ENCODE measurements around the gene HDGFL3. TPM values are rescaled to one million over a fixed set of nuclear protein-coding genes. Genes with fewer than 3 reads are reported as not detected.

Gene HDGFL3
- total RNA-seq, 1 experiment from 2014 or later, result 34.1 TPM

DNA sequence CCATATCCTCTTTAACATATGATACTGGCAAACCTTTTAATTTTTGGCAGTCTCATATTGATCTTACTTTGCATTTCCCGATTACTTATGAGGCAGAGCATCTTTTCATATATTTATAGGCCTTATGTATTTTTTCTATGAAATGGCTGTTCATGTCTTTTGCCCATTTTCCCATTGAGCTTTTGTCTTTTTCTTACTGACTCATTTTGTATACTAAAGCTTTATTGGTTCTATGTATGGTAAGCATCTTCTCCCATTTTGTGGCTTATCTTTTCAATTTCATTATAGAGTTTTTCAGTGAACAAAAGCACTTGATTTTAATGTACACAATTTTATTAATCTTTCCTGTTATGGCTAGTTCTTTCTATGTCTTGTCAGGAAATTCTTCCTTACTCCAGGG, 17.2 kb downstream of the HDGFL3 start:
- no peak overlapping the region for H3K27ac ChIP-seq (ENCODE audit: low read length)
- H3K36me3 ChIP-seq (ENCODE audit: control insufficient read depth, insufficient read depth, low read length), result no peaks in the 10 kb centered on the region
- BruUV-seq (replicated peaks), result no TSS peak
- no peaks in the 10 kb centered on the region for H3K27me3 ChIP-seq (ENCODE audit: control insufficient read depth, insufficient read depth, low read length)
- H3K9me3 ChIP-seq (ENCODE audit: control insufficient read depth, insufficient read depth, low read depth, low read length), result no peaks in the 10 kb centered on the region
- intact Hi-C loops (cut with micrococcal nuclease; ENCODE audit: unreplicated experiment) (no loop called here), in situ Hi-C loops (cut with HindIII; ENCODE audit: low pct_unique_long_range_greater_than_20kb, low sequenced_read_pairs) (no loop called here)
- ChIA-PET CTCF (no interaction called here), POLR2A (no interaction called here)
- no peaks in the 10 kb centered on the region for H3K4me1 ChIP-seq (ENCODE audit: control insufficient read depth, insufficient read depth, low read length)
- no peak overlapping the region for H3K4me3 ChIP-seq (ENCODE audit: low read depth in 2 of 2, low read length in 2 of 2)
- DNase-seq (ENCODE audit: low read depth, low spot score) (no peak), ATAC-seq (no peak)
- TF ChIP-seq, protein P1, sequence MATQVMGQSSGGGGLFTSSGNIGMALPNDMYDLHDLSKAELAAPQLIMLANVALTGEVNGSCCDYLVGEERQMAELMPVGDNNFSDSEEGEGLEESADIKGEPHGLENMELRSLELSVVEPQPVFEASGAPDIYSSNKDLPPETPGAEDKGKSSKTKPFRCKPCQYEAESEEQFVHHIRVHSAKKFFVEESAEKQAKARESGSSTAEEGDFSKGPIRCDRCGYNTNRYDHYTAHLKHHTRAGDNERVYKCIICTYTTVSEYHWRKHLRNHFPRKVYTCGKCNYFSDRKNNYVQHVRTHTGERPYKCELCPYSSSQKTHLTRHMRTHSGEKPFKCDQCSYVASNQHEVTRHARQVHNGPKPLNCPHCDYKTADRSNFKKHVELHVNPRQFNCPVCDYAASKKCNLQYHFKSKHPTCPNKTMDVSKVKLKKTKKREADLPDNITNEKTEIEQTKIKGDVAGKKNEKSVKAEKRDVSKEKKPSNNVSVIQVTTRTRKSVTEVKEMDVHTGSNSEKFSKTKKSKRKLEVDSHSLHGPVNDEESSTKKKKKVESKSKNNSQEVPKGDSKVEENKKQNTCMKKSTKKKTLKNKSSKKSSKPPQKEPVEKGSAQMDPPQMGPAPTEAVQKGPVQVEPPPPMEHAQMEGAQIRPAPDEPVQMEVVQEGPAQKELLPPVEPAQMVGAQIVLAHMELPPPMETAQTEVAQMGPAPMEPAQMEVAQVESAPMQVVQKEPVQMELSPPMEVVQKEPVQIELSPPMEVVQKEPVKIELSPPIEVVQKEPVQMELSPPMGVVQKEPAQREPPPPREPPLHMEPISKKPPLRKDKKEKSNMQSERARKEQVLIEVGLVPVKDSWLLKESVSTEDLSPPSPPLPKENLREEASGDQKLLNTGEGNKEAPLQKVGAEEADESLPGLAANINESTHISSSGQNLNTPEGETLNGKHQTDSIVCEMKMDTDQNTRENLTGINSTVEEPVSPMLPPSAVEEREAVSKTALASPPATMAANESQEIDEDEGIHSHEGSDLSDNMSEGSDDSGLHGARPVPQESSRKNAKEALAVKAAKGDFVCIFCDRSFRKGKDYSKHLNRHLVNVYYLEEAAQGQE (IDR thresholded peaks at IDR 0.05; ENCODE audit: insufficient read depth in 1 of 2, low read depth in 2 of 2, low read length in 1 of 2), result no peak
- TF ChIP-seq, protein P2, sequence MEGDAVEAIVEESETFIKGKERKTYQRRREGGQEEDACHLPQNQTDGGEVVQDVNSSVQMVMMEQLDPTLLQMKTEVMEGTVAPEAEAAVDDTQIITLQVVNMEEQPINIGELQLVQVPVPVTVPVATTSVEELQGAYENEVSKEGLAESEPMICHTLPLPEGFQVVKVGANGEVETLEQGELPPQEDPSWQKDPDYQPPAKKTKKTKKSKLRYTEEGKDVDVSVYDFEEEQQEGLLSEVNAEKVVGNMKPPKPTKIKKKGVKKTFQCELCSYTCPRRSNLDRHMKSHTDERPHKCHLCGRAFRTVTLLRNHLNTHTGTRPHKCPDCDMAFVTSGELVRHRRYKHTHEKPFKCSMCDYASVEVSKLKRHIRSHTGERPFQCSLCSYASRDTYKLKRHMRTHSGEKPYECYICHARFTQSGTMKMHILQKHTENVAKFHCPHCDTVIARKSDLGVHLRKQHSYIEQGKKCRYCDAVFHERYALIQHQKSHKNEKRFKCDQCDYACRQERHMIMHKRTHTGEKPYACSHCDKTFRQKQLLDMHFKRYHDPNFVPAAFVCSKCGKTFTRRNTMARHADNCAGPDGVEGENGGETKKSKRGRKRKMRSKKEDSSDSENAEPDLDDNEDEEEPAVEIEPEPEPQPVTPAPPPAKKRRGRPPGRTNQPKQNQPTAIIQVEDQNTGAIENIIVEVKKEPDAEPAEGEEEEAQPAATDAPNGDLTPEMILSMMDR (IDR thresholded peaks at IDR 0.05), result no peak
- TF ChIP-seq TCF7L2 (IDR thresholded peaks at IDR 0.05; ENCODE audit: low read depth, low read length) (no peak), POLR2AphosphoS5 (IDR thresholded peaks at IDR 0.05; ENCODE audit: low read depth, low read length) (no peak), SIN3A (IDR thresholded peaks at IDR 0.05; ENCODE audit: borderline replicate concordance, insufficient read depth, low read depth, low read length) (no peak)

DNA sequence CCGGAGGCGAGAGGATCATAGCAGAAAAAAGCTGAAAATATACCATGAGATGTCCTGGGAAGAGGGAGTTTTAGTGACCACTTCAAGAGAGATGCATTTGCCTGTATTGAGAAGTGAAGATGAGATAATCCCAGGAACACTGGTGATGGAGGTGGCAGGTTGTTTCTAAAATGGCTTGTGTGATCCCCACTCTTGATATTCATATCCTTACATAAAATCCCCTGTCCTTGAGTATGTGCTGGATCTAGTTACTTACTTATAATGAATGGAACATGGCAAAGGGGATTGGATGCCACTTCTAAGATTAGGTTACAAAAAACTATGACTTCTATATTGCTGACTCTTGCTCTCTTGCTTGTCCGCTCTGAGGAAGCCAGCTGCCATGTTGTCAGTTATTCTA, 22.1 kb downstream of the HDGFL3 start:
- ATAC-seq (no peak), DNase-seq (ENCODE audit: low read depth, low spot score) (no peak)
- BruUV-seq (replicated peaks), result no TSS peak
- POLR2A ChIA-PET, result no interaction called here
- Histone ChIP-seq H3K9me3 (ENCODE audit: control insufficient read depth, insufficient read depth, low read depth, low read length) (no peaks in the 10 kb centered on the region), H3K36me3 (ENCODE audit: control insufficient read depth, insufficient read depth, low read length) (no peaks in the 10 kb centered on the region), H3K4me1 (ENCODE audit: control insufficient read depth, insufficient read depth, low read length) (no peaks in the 10 kb centered on the region), H3K4me3 (ENCODE audit: low read depth in 2 of 2, low read length in 2 of 2) (no peak overlapping the region), H3K27me3 (ENCODE audit: control insufficient read depth, insufficient read depth, low read length) (no peaks in the 10 kb centered on the region), H3K27ac (ENCODE audit: low read length) (no peak overlapping the region)
- in situ Hi-C loops (cut with HindIII; ENCODE audit: low pct_unique_long_range_greater_than_20kb, low sequenced_read_pairs), result no loop called here
- intact Hi-C loops (cut with micrococcal nuclease; ENCODE audit: unreplicated experiment), result no loop called here
- CTCF ChIA-PET, result no interaction called here
- TF ChIP-seq, protein P1 (IDR thresholded peaks at IDR 0.05; ENCODE audit: insufficient read depth in 1 of 2, low read depth in 2 of 2, low read length in 1 of 2), result no peak
- TF ChIP-seq SIN3A (IDR thresholded peaks at IDR 0.05; ENCODE audit: borderline replicate concordance, insufficient read depth, low read depth, low read length), result no peak
- no peak for TF ChIP-seq TCF7L2 (IDR thresholded peaks at IDR 0.05; ENCODE audit: low read depth, low read length)
- TF ChIP-seq, protein P2 (IDR thresholded peaks at IDR 0.05), result no peak
- no peak for TF ChIP-seq POLR2AphosphoS5 (IDR thresholded peaks at IDR 0.05; ENCODE audit: low read depth, low read length)

Data from Panc1 (cell line).